Hepatocyte (in vitro differentiated cells): Measurements from ENCODE around the gene FAM50A. TPM values are rescaled to one million over a fixed set of nuclear protein-coding genes. Genes with fewer than 3 reads are reported as not detected.

ENCODE experiments used
- DNase-seq: peaks from one replicate; pipeline ENCODE4 v3.0.0-alpha.2; 2016; ENCODE audit warnings: low spot score
- H2AFZ ChIP-seq: fragments of 200-600 bp; sonication (generic); 2 replicates; pipeline ENCODE4 v1.6.0; 2016; ENCODE audit warnings: antibody characterized with exemption, mild to moderate bottlenecking
- H3K27ac ChIP-seq: fragments of 200-600 bp; sonication (generic); 2 replicates; pipeline ENCODE4 v1.5.1; 2016; ENCODE audit warnings: mild to moderate bottlenecking
- H3K27me3 ChIP-seq: fragments of 200-600 bp; sonication (generic); 2 replicates; pipeline ENCODE4 v1.6.1; 2016
- H3K36me3 ChIP-seq: fragments of 200-600 bp; sonication (generic); replicated peaks from 2 replicates; pipeline ENCODE4 v1.5.1; 2016; ENCODE audit warnings: low read depth; ENCODE audit not compliant: insufficient read depth
- H3K4me1 ChIP-seq: fragments of 200-600 bp; sonication (generic); 2 replicates; pipeline ENCODE4 v1.5.1; 2016; ENCODE audit warnings: mild to moderate bottlenecking, moderate library complexity; ENCODE audit not compliant: insufficient read depth
- H3K4me2 ChIP-seq: fragments of 200-600 bp; sonication (generic); 2 replicates; pipeline ENCODE4 v1.6.0; 2016
- H3K4me3 ChIP-seq: fragments of 200-600 bp; sonication (generic); 2 replicates; pipeline ENCODE4 v1.5.1; 2016; ENCODE audit warnings: mild to moderate bottlenecking
- H3K79me2 ChIP-seq: fragments of 200-600 bp; sonication (generic); 2 replicates; pipeline ENCODE4 v1.6.0; 2017; ENCODE audit warnings: mild to moderate bottlenecking
- H3K9me2 ChIP-seq: fragments of 200-600 bp; sonication (generic); replicated peaks from 2 replicates; pipeline ENCODE4 v1.6.0; 2017; ENCODE audit warnings: mild to moderate bottlenecking; ENCODE audit not compliant: insufficient read depth
- H3K9me3 ChIP-seq: fragments of 200-600 bp; sonication (generic); 2 replicates; pipeline ENCODE4 v1.5.1; 2016; ENCODE audit warnings: low read depth, mild to moderate bottlenecking
- H4K20me1 ChIP-seq: fragments of 200-600 bp; sonication (generic); 2 replicates; pipeline ENCODE4 v1.6.0; 2016; ENCODE audit warnings: mild to moderate bottlenecking; ENCODE audit not compliant: insufficient read depth, poor library complexity, severe bottlenecking
- CTCF ChIP-seq: fragments of 200-600 bp; sonication (generic); IDR thresholded peaks from 2 replicates; pipeline ENCODE4 v1.5.1; 2016; ENCODE audit warnings: antibody characterized with exemption, mild to moderate bottlenecking; ENCODE audit not compliant: poor library complexity
- EZH2 ChIP-seq: fragments of 200-600 bp; sonication (generic); IDR thresholded peaks from 2 replicates; pipeline ENCODE4 v1.6.1; 2016; ENCODE audit warnings: antibody characterized with exemption, mild to moderate bottlenecking, borderline replicate concordance
- EZH2phosphoT487 ChIP-seq: fragments of 200-600 bp; sonication (generic); IDR thresholded peaks from one replicate; pipeline ENCODE4 v1.6.1; 2018; ENCODE audit warnings: antibody characterized with exemption, mild to moderate bottlenecking, low read depth, moderate library complexity; ENCODE audit not compliant: unreplicated experiment, severe bottlenecking
- WGBS: methylation state at CpG from one replicate; pipeline ENCODE4 v1.1.6; 2016; ENCODE audit warnings: low lambda C conversion rate; ENCODE audit errors: missing lambda C conversion rate; 5-methylcytosine and 5-hydroxymethylcytosine counted together
- polyA plus RNA-seq: library from polyadenylated mRNA; unstranded; fragments of >200 nt; fragmentation: Nextera tagmentation; extraction: Ambion mirVana; gene quantifications from 2 replicates; pipeline ENCODE4 v1.2.1, GENCODE V29; 2016
- total RNA-seq: library from RNA; depleted of rRNA; stranded (reverse); fragments of >200 nt; gene quantifications from 2 replicates; pipeline ENCODE4 v1.2.3, GENCODE V29; 2014

The FAM50A gene
- total and polyA plus RNA-seq, 2 experiments from 2014 or later, result 65.9 to 147 TPM

GRCh38 chrX:154430479-154430878 is 13.5 kb upstream of the FAM50A start:
- Histone ChIP-seq H2AFZ (no peak overlapping the region), H3K79me2 (peaks cover 28% of the 10 kb centered on the region), H3K27ac (no peak overlapping the region), H3K27me3 (no peaks in the 10 kb centered on the region), H3K36me3 (no peaks in the 10 kb centered on the region), H3K9me3 (no peaks in the 10 kb centered on the region), H3K4me1 (no peaks in the 10 kb centered on the region), H3K9me2 (no peaks in the 10 kb centered on the region), H3K4me2 (peak overlapping the region; percentile 85), H4K20me1 (no peaks in the 10 kb centered on the region), H3K4me3 (no peak overlapping the region)
- no peak for TF ChIP-seq CTCF
- no peak for TF ChIP-seq EZH2
- no peak for TF ChIP-seq EZH2phosphoT487
- 83% methylated on average over 6 of the region's 6 CpGs for WGBS
- no peak for DNase-seq

GRCh38 chrX:154430916-154431315 is 13.0 kb upstream of the FAM50A start:
- Histone ChIP-seq H3K27me3 (no peaks in the 10 kb centered on the region), H4K20me1 (no peaks in the 10 kb centered on the region), H3K4me1 (no peaks in the 10 kb centered on the region), H3K36me3 (no peaks in the 10 kb centered on the region), H3K4me3 (no peak overlapping the region), H3K4me2 (peak overlapping the region; percentile 85), H3K79me2 (peaks cover 28% of the 10 kb centered on the region), H3K9me3 (no peaks in the 10 kb centered on the region), H3K9me2 (no peaks in the 10 kb centered on the region), H2AFZ (no peak overlapping the region), H3K27ac (no peak overlapping the region)
- TF ChIP-seq EZH2phosphoT487 (no peak), EZH2 (no peak), CTCF (no peak)
- DNase-seq, result no peak
- WGBS, result 61% methylated on average over 7 of the region's 7 CpGs

- Histone ChIP-seq H4K20me1 (no peaks in the 10 kb centered on the region), H3K4me1 (no peaks in the 10 kb centered on the region), H2AFZ (no peak overlapping the region), H3K4me2 (no peak overlapping the region), H3K9me2 (no peaks in the 10 kb centered on the region), H3K27ac (no peak overlapping the region), H3K27me3 (no peaks in the 10 kb centered on the region), H3K79me2 (peaks cover 28% of the 10 kb centered on the region), H3K36me3 (no peaks in the 10 kb centered on the region), H3K9me3 (no peaks in the 10 kb centered on the region), H3K4me3 (no peak overlapping the region)
- no peak for DNase-seq
- 78% methylated on average over 3 of the region's 5 CpGs for WGBS
- TF ChIP-seq EZH2 (no peak), EZH2phosphoT487 (no peak), CTCF (no peak)
These were observed 12.6 kb upstream of the FAM50A start for GRCh38 chrX:154431341-154431740.

GRCh38 chrX:154432210-154432609 is 11.7 kb upstream of the FAM50A start:
- H3K4me3 ChIP-seq, result no peak overlapping the region
- TF ChIP-seq EZH2 (no peak), EZH2phosphoT487 (no peak), CTCF (no peak)
- no peak overlapping the region for H3K27ac ChIP-seq

More at GRCh38 chrX:154432210-154432609, 11.7 kb upstream of the FAM50A start:
- no peak for DNase-seq
- H3K9me2 ChIP-seq, result no peaks in the 10 kb centered on the region
- H4K20me1 ChIP-seq, result no peaks in the 10 kb centered on the region
- no peaks in the 10 kb centered on the region for H3K36me3 ChIP-seq
- H3K79me2 ChIP-seq, result peaks cover 30% of the 10 kb centered on the region
- WGBS, result 97% methylated on average over 8 of the region's 8 CpGs
- H2AFZ ChIP-seq, result no peak overlapping the region
- H3K4me1 ChIP-seq, result no peaks in the 10 kb centered on the region
- H3K9me3 ChIP-seq, result no peaks in the 10 kb centered on the region
- H3K4me2 ChIP-seq, result no peak overlapping the region
- H3K27me3 ChIP-seq, result no peaks in the 10 kb centered on the region
